ENCODE results near the gene HTR1B. TPM values are rescaled to one million over a fixed set of nuclear protein-coding genes. Genes with fewer than 3 reads are reported as not detected.

The HTR1B gene
- total and polyA plus RNA-seq, 10 of the 15 experiments (the other 5 are each of a cell fraction or from before 2014, with no cell fraction given): 0.98 TPM; not detected in 9

Other genes with a start within 250 kb of the HTR1B start
- gene MEI4, start 189.5 kb upstream of the HTR1B start, total RNA-seq (2014; rRNA removed): not detected in 2 replicates
- gene MEI4, start 189.5 kb upstream of the HTR1B start, total RNA-seq (2014; rRNA removed; fragmentation: Illumina TruSeq; extraction: Trizol): not detected in 2 replicates
- gene MEI4, start 189.5 kb upstream of the HTR1B start, total RNA-seq (2021): not detected in 2 replicates
- gene MEI4, start 189.5 kb upstream of the HTR1B start, polyA plus RNA-seq (2011; rRNA removed): 0.04 and 0.06 TPM in 2 replicates
- gene MEI4, start 189.5 kb upstream of the HTR1B start, polyA plus RNA-seq (2014; fragmentation: Illumina TruSeq; extraction: Trizol): 0.03 TPM in 1 of 2 replicates, not detected in the other
- not detected for gene MEI4, start 189.5 kb upstream of the HTR1B start, polyA plus RNA-seq (2014; fragmentation: Nextera tagmentation; extraction: Ambion mirVana)
- gene MEI4, start 189.5 kb upstream of the HTR1B start, polyA plus RNA-seq (2014; rRNA removed): not detected in 2 replicates
- under 1 TPM in 1 of 2 experiments, not detected in 1; 0.03 TPM for gene MEI4, start 189.5 kb upstream of the HTR1B start, polyA plus RNA-seq (2016; fragmentation: Nextera tagmentation; extraction: Ambion mirVana)